KOPT-K1 (cell line): ENCODE data around the gene OR10P1.
"Not testable (repeated sequence)": the region's sequence is repeated elsewhere in the genome, so short reads cannot be mapped to it uniquely, and the experiment has no call there.

ENCODE experiments used
- H3K27ac ChIP-seq: fragments of 200-600 bp; sonication (generic); 2 replicates; pipeline ENCODE4 v1.5.1; 2016; ENCODE audit warnings: antibody characterized with exemption, mild to moderate bottlenecking, low read depth, low read length; ENCODE audit not compliant: poor library complexity, severe bottlenecking
- H3K36me3 ChIP-seq: fragments of 200-600 bp; sonication (generic); 2 replicates; pipeline ENCODE4 v1.5.1; 2017; ENCODE audit warnings: antibody characterized with exemption, mild to moderate bottlenecking, low read length, moderate library complexity; ENCODE audit not compliant: insufficient read depth
- H3K9me3 ChIP-seq: fragments of 200-600 bp; sonication (generic); 2 replicates; pipeline ENCODE4 v1.5.1; 2017; ENCODE audit warnings: antibody characterized with exemption, low read length, mild to moderate bottlenecking; ENCODE audit not compliant: insufficient read depth, poor library complexity, severe bottlenecking

The OR10P1 gene

GRCh38 chr12:55636853-55637252, at the start of gene OR10P1:
TSS of gene OR10P1 (plus strand) at chr12:55636892. CDS start at chr12:55636892, 0 bp downstream.
- no peaks in the 10 kb centered on the region for H3K36me3 ChIP-seq
- H3K9me3 ChIP-seq, result no peaks in the 10 kb centered on the region
- H3K27ac ChIP-seq, result no peak within 1 kb of the TSS

- H3K36me3 ChIP-seq, H3K27ac ChIP-seq: not testable (repeated sequence)
Observed at GRCh38 chr12:55590152-55590551, 46.5 kb upstream of the OR10P1 start.

GRCh38 chr12:55607821-55608594, 28.7 kb upstream of the OR10P1 start:
- H3K27ac ChIP-seq, result no peak overlapping the region

More at GRCh38 chr12:55590152-55590551, 46.5 kb upstream of the OR10P1 start:
- not testable (repeated sequence) for H3K9me3 ChIP-seq

GRCh38 chr12:55610598-55610997, 26.1 kb upstream of the OR10P1 start:
- no peaks in the 10 kb centered on the region for H3K9me3 ChIP-seq
- no peaks in the 10 kb centered on the region for H3K36me3 ChIP-seq
- no peak overlapping the region for H3K27ac ChIP-seq

More at GRCh38 chr12:55607821-55608594, 28.7 kb upstream of the OR10P1 start:
- Histone ChIP-seq H3K9me3 (no peaks in the 10 kb centered on the region), H3K36me3 (no peaks in the 10 kb centered on the region)

- no peak overlapping the region for H3K27ac ChIP-seq
- peaks cover 16% of the 10 kb centered on the region for H3K9me3 ChIP-seq
- H3K36me3 ChIP-seq, result no peaks in the 10 kb centered on the region
Observed at GRCh38 chr12:55612646-55613045, 24.0 kb upstream of the OR10P1 start.

- H3K36me3 ChIP-seq, result no peaks in the 10 kb centered on the region
- H3K9me3 ChIP-seq, result peaks cover 16% of the 10 kb centered on the region
- H3K27ac ChIP-seq, result no peak overlapping the region
Observed at GRCh38 chr12:55614764-55615163, 21.9 kb upstream of the OR10P1 start.

- H3K27ac ChIP-seq, result no peak overlapping the region
- no peaks in the 10 kb centered on the region for H3K36me3 ChIP-seq
- peaks cover 16% of the 10 kb centered on the region for H3K9me3 ChIP-seq
Observed at GRCh38 chr12:55619354-55620138, 17.1 kb upstream of the OR10P1 start.

GRCh38 chr12:55624056-55624455, 12.6 kb upstream of the OR10P1 start:
- H3K9me3 ChIP-seq, result no peaks in the 10 kb centered on the region
- H3K27ac ChIP-seq, result no peak overlapping the region
- no peaks in the 10 kb centered on the region for H3K36me3 ChIP-seq

- Histone ChIP-seq H3K27ac (no peak overlapping the region), H3K9me3 (no peaks in the 10 kb centered on the region)
Observed at GRCh38 chr12:55626154-55626553, 10.5 kb upstream of the OR10P1 start.

GRCh38 chr12:55629058-55629841, 7.4 kb upstream of the OR10P1 start:
- Histone ChIP-seq H3K27ac (no peak overlapping the region), H3K36me3 (no peaks in the 10 kb centered on the region), H3K9me3 (no peaks in the 10 kb centered on the region)

More at GRCh38 chr12:55626154-55626553, 10.5 kb upstream of the OR10P1 start:
- H3K36me3 ChIP-seq, result no peaks in the 10 kb centered on the region

GRCh38 chr12:55631056-55631455, 5.6 kb upstream of the OR10P1 start:
- no peak overlapping the region for H3K27ac ChIP-seq
- H3K36me3 ChIP-seq, result no peaks in the 10 kb centered on the region
- no peaks in the 10 kb centered on the region for H3K9me3 ChIP-seq

- H3K9me3 ChIP-seq, result no peaks in the 10 kb centered on the region
- no peak overlapping the region for H3K27ac ChIP-seq
- H3K36me3 ChIP-seq, result no peaks in the 10 kb centered on the region
Observed at GRCh38 chr12:55631733-55632132, 5.0 kb upstream of the OR10P1 start.

GRCh38 chr12:55633151-55633550, 3.5 kb upstream of the OR10P1 start:
- no peak overlapping the region for H3K27ac ChIP-seq

GRCh38 chr12:55636116-55636655, 506 bp upstream of the OR10P1 start:
- no peaks in the 10 kb centered on the region for H3K36me3 ChIP-seq
- H3K27ac ChIP-seq, result no peak overlapping the region
- H3K9me3 ChIP-seq, result no peaks in the 10 kb centered on the region

More at GRCh38 chr12:55633151-55633550, 3.5 kb upstream of the OR10P1 start:
- Histone ChIP-seq H3K9me3 (no peaks in the 10 kb centered on the region), H3K36me3 (no peaks in the 10 kb centered on the region)

- H3K27ac ChIP-seq, result no peak overlapping the region
- no peaks in the 10 kb centered on the region for H3K9me3 ChIP-seq
Observed at GRCh38 chr12:55637467-55637866, 775 bp downstream of the OR10P1 start.

More at GRCh38 chr12:55637467-55637866, 775 bp downstream of the OR10P1 start:
- no peaks in the 10 kb centered on the region for H3K36me3 ChIP-seq
